Stomach (tissue), 9 donors: ENCODE results near the gene LCK. TPM values are rescaled to one million over a fixed set of nuclear protein-coding genes. Genes with fewer than 3 reads are reported as not detected.

ENCODE experiments used
- DNase-seq, 2 donors: peaks; one replicate each; pipeline versions ENCODE4 v3.0.0 to v3.0.0-alpha.2; 2013 to 2019
- H3K27ac ChIP-seq, 5 donors: fragments of 200-600 bp in 4 of 5; sonication (generic) in 4 of 5; one replicate each; pipeline ENCODE4 v1.5.1; 2013 to 2019; ENCODE audit warnings: mild to moderate bottlenecking in 1 of 5, moderate library complexity in 1 of 5
- H3K27me3 ChIP-seq, 3 donors: fragments of 200-600 bp; sonication (generic); one replicate each; pipeline ENCODE4 v1.5.1; 2017 to 2019; ENCODE audit warnings: mixed run types in 1 of 3
- H3K36me3 ChIP-seq, 4 donors: fragments of 200-600 bp; sonication (generic); 1 replicate in 3 of 4; 2 replicates in 1 of 4; pipeline ENCODE4 v1.5.1; 2016 to 2019
- H3K4me1 ChIP-seq, 4 donors: fragments of 200-600 bp; sonication (generic); one replicate each; pipeline ENCODE4 v1.5.1; 2016 to 2019
- H3K4me3 ChIP-seq, 4 donors: fragments of 200-600 bp; sonication (generic) in 3 of 4; one replicate each; pipeline ENCODE4 v1.5.1; 2016 to 2019; ENCODE audit warnings: mild to moderate bottlenecking in 1 of 4
- H3K9me3 ChIP-seq, 4 donors: fragments of 200-600 bp; sonication (generic); one replicate each; pipeline ENCODE4 v1.5.1; 2016 to 2019
- EP300 ChIP-seq: sonication (generic); formaldehyde crosslinking; IDR thresholded peaks from one replicate; pipeline ENCODE4 v1.6.1; 2017; ENCODE audit warnings: antibody characterized with exemption
- POLR2A ChIP-seq, 4 donors: fragments of 450-650 bp; IDR thresholded peaks; one replicate each; pipeline ENCODE4 v1.6.1; 2016; ENCODE audit warnings: antibody characterized with exemption in 4 of 4, control low read depth in 2 of 4, mild to moderate bottlenecking in 1 of 4, moderate library complexity in 1 of 4
- POLR2AphosphoS5 ChIP-seq, 3 donors: sonication (generic); formaldehyde crosslinking; IDR thresholded peaks; one replicate each; pipeline ENCODE4 v1.6.1; 2016; ENCODE audit warnings: antibody characterized with exemption in 3 of 3
- WGBS, 5 donors: extraction: QIAGEN DNeasy Blood & Tissue Kit in 3 of 5; methylation state at CpG; one replicate each; pipeline versions ENCODE4 v1.1.5 to v1.1.7; 2013 to 2018; 5-methylcytosine and 5-hydroxymethylcytosine counted together
- intact Hi-C: fragments of 100-400 bp; cut with DNase I; formaldehyde crosslinking; loops from one replicate; pipeline ENCODE4 v1.15.1; 2023; ENCODE audit warnings: low total_unique reads
- polyA plus RNA-seq, 3 donors: library from polyadenylated mRNA; stranded (reverse); fragments of 200-250 nt; gene quantifications; one replicate each; pipeline ENCODE4 v1.2.3, GENCODE V29; 2013
- total RNA-seq, 5 donors: library from RNA; depleted of rRNA; stranded (reverse); fragments of >200 nt; gene quantifications; one replicate each; pipeline versions ENCODE4 v1.1.0 to v1.2.3, GENCODE V29; 2014 to 2016
- TF ChIP-seq, protein P1 (sequence below), 7 experiments: fragments of 450-650 bp in 4 of 7; fragments of 200-600 bp in 3 of 7; sonication (generic) in 3 of 7; IDR thresholded peaks; one replicate each; pipeline ENCODE4 v1.5.1; 2016 to 2019; ENCODE audit warnings: antibody characterized with exemption in 7 of 7, control low read depth in 2 of 7, mild to moderate bottlenecking in 1 of 7
- donor health status: healthy with polysubstance abuse.
- donor health status: Bipolar disorder and iron deficiency.
- donor health status: healthy.

Gene LCK
- total and polyA plus RNA-seq, 8 donors: 0.58 to 6.4 (median 2.2) TPM

GRCh38 chr1:32234792-32235191, 16.3 kb upstream of the LCK start:
- 69 to 82% (median 74%) methylated on average over 7 of the region's 7 CpGs for WGBS, 5 donors
- H3K4me1 ChIP-seq: peaks cover 2 to 8% (median 7%) of the 10 kb centered on the region in 4 donors
- TF ChIP-seq POLR2AphosphoS5 (IDR thresholded peaks at IDR 0.05) (no peak), POLR2A (IDR thresholded peaks at IDR 0.05) (no peak), EP300 (no peak)
- TF ChIP-seq, protein P1, sequence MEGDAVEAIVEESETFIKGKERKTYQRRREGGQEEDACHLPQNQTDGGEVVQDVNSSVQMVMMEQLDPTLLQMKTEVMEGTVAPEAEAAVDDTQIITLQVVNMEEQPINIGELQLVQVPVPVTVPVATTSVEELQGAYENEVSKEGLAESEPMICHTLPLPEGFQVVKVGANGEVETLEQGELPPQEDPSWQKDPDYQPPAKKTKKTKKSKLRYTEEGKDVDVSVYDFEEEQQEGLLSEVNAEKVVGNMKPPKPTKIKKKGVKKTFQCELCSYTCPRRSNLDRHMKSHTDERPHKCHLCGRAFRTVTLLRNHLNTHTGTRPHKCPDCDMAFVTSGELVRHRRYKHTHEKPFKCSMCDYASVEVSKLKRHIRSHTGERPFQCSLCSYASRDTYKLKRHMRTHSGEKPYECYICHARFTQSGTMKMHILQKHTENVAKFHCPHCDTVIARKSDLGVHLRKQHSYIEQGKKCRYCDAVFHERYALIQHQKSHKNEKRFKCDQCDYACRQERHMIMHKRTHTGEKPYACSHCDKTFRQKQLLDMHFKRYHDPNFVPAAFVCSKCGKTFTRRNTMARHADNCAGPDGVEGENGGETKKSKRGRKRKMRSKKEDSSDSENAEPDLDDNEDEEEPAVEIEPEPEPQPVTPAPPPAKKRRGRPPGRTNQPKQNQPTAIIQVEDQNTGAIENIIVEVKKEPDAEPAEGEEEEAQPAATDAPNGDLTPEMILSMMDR (IDR thresholded peaks at IDR 0.05): no peak
- intact Hi-C loops: no loop called here
- DNase-seq: no peak
- no peaks in the 10 kb centered on the region for H3K27me3 ChIP-seq
- peak overlapping the region in 1 of 5 donors; percentile 11 for H3K27ac ChIP-seq
- peaks cover 23 to 59% (median 52%) of the 10 kb centered on the region in 4 donors for H3K36me3 ChIP-seq
- no peak overlapping the region for H3K4me3 ChIP-seq
- no peaks in the 10 kb centered on the region for H3K9me3 ChIP-seq

DNA sequence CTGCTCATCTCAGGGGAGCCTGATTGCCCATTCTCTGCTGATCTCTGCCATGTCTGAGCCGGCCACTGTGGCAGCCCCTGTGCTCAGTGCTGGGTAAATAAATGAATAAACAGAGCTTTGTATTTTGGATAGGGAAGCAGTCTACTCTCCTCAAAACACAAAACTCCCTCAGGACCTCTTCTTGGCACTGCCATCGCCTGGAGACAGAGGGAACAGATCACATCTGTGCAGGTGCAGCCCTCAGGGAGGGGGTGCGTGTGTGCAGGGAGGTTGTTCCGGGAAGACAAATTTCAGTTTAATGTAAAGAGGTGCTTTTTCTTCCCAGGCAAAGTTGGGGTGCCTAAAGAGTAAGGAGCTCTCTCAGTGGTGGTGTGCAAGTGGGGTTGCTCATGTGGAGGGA, 11.7 kb upstream of the LCK start:
- Histone ChIP-seq H3K9me3 (no peaks in the 10 kb centered on the region), H3K27me3 (no peaks in the 10 kb centered on the region), H3K4me3 (peak overlapping the region in 3 of 4 donors; percentile 60 to 78 (median 64)), H3K4me1 (peaks cover 4 to 42% (median 35%) of the 10 kb centered on the region in 4 donors), H3K27ac (peak overlapping the region in 4 of 5 donors; percentile 83 to 90 (median 86)), H3K36me3 (peaks cover 0 to 13% (median 9%) of the 10 kb centered on the region in 4 donors)
- WGBS, 5 donors: 23 to 54% (median 31%) methylated on average over 4 of the region's 4 CpGs
- peak in 1 of 2 donors; percentile 50 for DNase-seq
- TF ChIP-seq EP300: no peak
- TF ChIP-seq POLR2AphosphoS5 (IDR thresholded peaks at IDR 0.05): no peak
- TF ChIP-seq, protein P1 (IDR thresholded peaks at IDR 0.05): no peak
- no peak for TF ChIP-seq POLR2A (IDR thresholded peaks at IDR 0.05)
- intact Hi-C loops: no loop called here

- Histone ChIP-seq H3K4me1 (peaks cover 4 to 42% (median 35%) of the 10 kb centered on the region in 4 donors), H3K4me3 (peak overlapping the region; percentile 60 to 78 (median 66)), H3K9me3 (no peaks in the 10 kb centered on the region), H3K36me3 (peaks cover 0 to 9% (median 5%) of the 10 kb centered on the region in 4 donors), H3K27ac (peak overlapping the region; percentile 71 to 90 (median 85)), H3K27me3 (no peaks in the 10 kb centered on the region)
- peak in 1 of 2 donors; percentile 49 for DNase-seq
- TF ChIP-seq EP300: no peak
- intact Hi-C loops: no loop called here
- WGBS, 5 donors: 30 to 61% (median 40%) methylated on average over 1 to 20 of the region's 20 CpGs
Observed at GRCh38 chr1:32239790-32240139, 11.3 kb upstream of the LCK start.

DNA sequence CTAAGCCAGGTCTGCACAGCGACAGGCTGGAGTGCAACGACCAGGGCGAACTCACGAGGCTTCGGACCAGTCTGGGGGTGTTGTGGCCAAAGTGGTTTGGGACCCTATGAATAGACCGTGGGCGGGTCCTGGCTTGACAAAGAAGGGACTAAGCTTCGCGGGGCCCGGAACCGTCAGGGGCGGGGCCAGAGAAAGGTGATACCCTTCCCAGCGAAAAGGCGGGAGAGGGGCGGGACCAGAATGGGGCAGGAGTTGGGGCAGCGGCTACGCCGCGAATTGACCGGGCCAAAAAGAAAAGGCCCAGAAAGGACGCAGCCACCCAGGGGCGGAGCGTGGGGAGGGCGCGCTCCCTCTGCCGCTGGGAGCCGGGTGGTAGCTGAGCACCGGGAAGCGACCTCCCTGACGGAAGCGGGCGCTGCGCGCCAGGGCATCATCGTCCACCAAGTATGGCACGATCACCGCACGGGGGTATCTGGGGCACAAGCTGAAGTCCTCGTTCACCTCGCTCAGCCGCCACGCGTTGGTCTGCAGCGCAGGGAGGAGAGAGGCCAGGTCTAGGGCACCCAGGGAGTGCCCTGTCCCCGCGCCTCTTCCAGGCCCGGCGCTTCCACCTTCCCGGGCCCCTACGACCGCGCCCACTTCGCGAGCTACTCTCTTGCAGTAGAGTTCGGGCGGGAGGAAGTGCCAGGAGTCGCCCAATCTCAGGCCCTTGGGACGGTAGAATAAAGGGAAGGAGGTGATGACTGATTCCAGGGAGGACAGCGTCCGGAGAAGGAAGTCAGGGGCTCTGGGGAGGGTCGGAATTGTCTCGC, 10.7 kb upstream of the LCK start:
- Histone ChIP-seq H3K4me1 (peaks cover 4 to 42% (median 35%) of the 10 kb centered on the region in 4 donors), H3K4me3 (peak overlapping the region; percentile 60 to 78 (median 66)), H3K9me3 (no peaks in the 10 kb centered on the region), H3K27me3 (no peaks in the 10 kb centered on the region), H3K27ac (peak overlapping the region; percentile 71 to 90 (median 85)), H3K36me3 (peaks cover 0 to 3% (median under 1%) of the 10 kb centered on the region in 4 donors)
- intact Hi-C loops: no loop called here
- peak; percentile 88 to 89 for DNase-seq
- TF ChIP-seq POLR2AphosphoS5 (IDR thresholded peaks at IDR 0.05): peak in 2 of 3 donors; percentile 82 to 87
- no peak for TF ChIP-seq EP300
- TF ChIP-seq POLR2A (IDR thresholded peaks at IDR 0.05): peak in 2 of 4 donors; percentile 18 to 31
- TF ChIP-seq, protein P1 (IDR thresholded peaks at IDR 0.05): peak in 4 of 7 experiments; percentile 9 to 42 (median 18)
- WGBS, 5 donors: 2 to 7% (median 3%) methylated on average over 50 to 62 of the region's 62 CpGs
